Mononuclear cell (primary cell): ENCODE data around the gene MS4A12. TPM values are rescaled to one million over a fixed set of nuclear protein-coding genes. Genes with fewer than 3 reads are reported as not detected.

Source experiments
- H3K27me3 ChIP-seq: 2 replicates; pipeline ENCODE4 v1.6.0; 2011; ENCODE audit warnings: low read length, control low read depth; ENCODE audit not compliant: insufficient read depth
- H3K4me1 ChIP-seq: 2 replicates; pipeline ENCODE4 v1.5.1; 2011; ENCODE audit warnings: mild to moderate bottlenecking, low read length, control low read depth; ENCODE audit not compliant: insufficient read depth
- H3K4me3 ChIP-seq: 2 replicates; pipeline ENCODE4 v1.5.1; 2011; ENCODE audit warnings: mild to moderate bottlenecking, low read length, moderate library complexity
- H3K9me3 ChIP-seq: 2 replicates; pipeline ENCODE4 v1.5.1; 2011; ENCODE audit warnings: low read depth, mild to moderate bottlenecking, control low read depth, low read length
- total RNA-seq: library from RNA; depleted of rRNA; stranded (reverse); fragments of >200 nt; gene quantifications from one replicate; pipeline ENCODE4 v1.2.3, GENCODE V29; 2012

MS4A12 gene
- total RNA-seq, 1 donor = not detected

- H3K4me3 ChIP-seq = no peak overlapping the region
- H3K4me1 ChIP-seq = no peaks in the 10 kb centered on the region
- no peaks in the 10 kb centered on the region for H3K9me3 ChIP-seq
- peaks cover 3% of the 10 kb centered on the region for H3K27me3 ChIP-seq
These were observed 51.5 kb downstream of the MS4A12 start for GRCh38 chr11:60544077-60544476.

Other genes with a start within 250 kb of the MS4A12 start
- gene MS4A4E, start 249.6 kb upstream of the MS4A12 start, total RNA-seq = 1.4 TPM
- gene MS4A4A, start 212.1 kb upstream of the MS4A12 start, total RNA-seq = 3.0 TPM
- gene MS4A6E, start 165.5 kb upstream of the MS4A12 start, total RNA-seq = not detected
- 28.7 TPM for gene MS4A7, start 114.2 kb upstream of the MS4A12 start, total RNA-seq
- gene MS4A14, start 96.3 kb upstream of the MS4A12 start, total RNA-seq = 1.2 TPM
- not detected for gene MS4A5, start 63.2 kb upstream of the MS4A12 start, total RNA-seq
- 145 TPM for gene MS4A1, start 36.9 kb upstream of the MS4A12 start, total RNA-seq
- not detected for gene MS4A13, start 22.6 kb downstream of the MS4A12 start, total RNA-seq
- gene MS4A8, start 206.8 kb downstream of the MS4A12 start, total RNA-seq = not detected
- gene MS4A18, start 231.9 kb downstream of the MS4A12 start, total RNA-seq = not detected